Measurements from ENCODE around the gene RAPGEF6. TPM values are rescaled to one million over a fixed set of nuclear protein-coding genes. Genes with fewer than 3 reads are reported as not detected.
A peak's percentile ranks its signal among the peaks of the same experiment; 100 is the strongest.

Gene RAPGEF6
- total RNA-seq, 1 donor, result 15.6 TPM

GRCh38 chr5:131523500-131524185 lies 111.4 kb downstream of the RAPGEF6 start:
- Histone ChIP-seq H3K27me3 (ENCODE audit: insufficient read depth, low read length) (no peaks in the 10 kb centered on the region), H3K4me2 (ENCODE audit: insufficient read depth, low read length) (no peak overlapping the region), H3K4me1 (ENCODE audit: insufficient read depth, low read length) (peaks cover 4% of the 10 kb centered on the region), H3K27ac (ENCODE audit: low read depth, low read length) (no peak overlapping the region), H4K20me1 (ENCODE audit: insufficient read depth, low read length) (no peaks in the 10 kb centered on the region), H3K4me3 (ENCODE audit: insufficient read depth, low read length) (no peak overlapping the region), H3K36me3 (ENCODE audit: insufficient read depth, low read length) (no peaks in the 10 kb centered on the region), H3K79me2 (ENCODE audit: insufficient read depth, low read length) (no peaks in the 10 kb centered on the region), H2AFZ (ENCODE audit: low read length) (no peak overlapping the region), H3K9me3 (ENCODE audit: low read depth, low read length) (no peaks in the 10 kb centered on the region)
- DNase-seq (ENCODE audit: insufficient read length, low spot score, missing footprints), result no peak
- no peak for TF ChIP-seq CTCF (IDR thresholded peaks at IDR 0.05; ENCODE audit: extremely low read depth, low read depth, low read length)

- Histone ChIP-seq H3K27ac (ENCODE audit: low read depth, low read length) (peak overlapping the region; percentile 38), H3K36me3 (ENCODE audit: insufficient read depth, low read length) (no peaks in the 10 kb centered on the region), H4K20me1 (ENCODE audit: insufficient read depth, low read length) (no peaks in the 10 kb centered on the region), H3K9me3 (ENCODE audit: low read depth, low read length) (no peaks in the 10 kb centered on the region), H3K4me3 (ENCODE audit: insufficient read depth, low read length) (no peak overlapping the region), H3K79me2 (ENCODE audit: insufficient read depth, low read length) (no peaks in the 10 kb centered on the region), H2AFZ (ENCODE audit: low read length) (no peak overlapping the region), H3K4me1 (ENCODE audit: insufficient read depth, low read length) (peaks cover 4% of the 10 kb centered on the region), H3K27me3 (ENCODE audit: insufficient read depth, low read length) (no peaks in the 10 kb centered on the region), H3K4me2 (ENCODE audit: insufficient read depth, low read length) (no peak overlapping the region)
- TF ChIP-seq CTCF (IDR thresholded peaks at IDR 0.05; ENCODE audit: extremely low read depth, low read depth, low read length), result no peak
- peak; percentile 35 for DNase-seq (ENCODE audit: insufficient read length, low spot score, missing footprints)
Observed at GRCh38 chr5:131521252-131521651, 113.8 kb downstream of the RAPGEF6 start.

- Histone ChIP-seq H3K4me1 (ENCODE audit: insufficient read depth, low read length) (peaks cover 11% of the 10 kb centered on the region), H4K20me1 (ENCODE audit: insufficient read depth, low read length) (no peaks in the 10 kb centered on the region), H3K4me3 (ENCODE audit: insufficient read depth, low read length) (no peak overlapping the region), H3K27me3 (ENCODE audit: insufficient read depth, low read length) (no peaks in the 10 kb centered on the region), H2AFZ (ENCODE audit: low read length) (no peak overlapping the region), H3K9me3 (ENCODE audit: low read depth, low read length) (no peaks in the 10 kb centered on the region), H3K4me2 (ENCODE audit: insufficient read depth, low read length) (peak overlapping the region; percentile 40), H3K27ac (ENCODE audit: low read depth, low read length) (peak overlapping the region; percentile 15), H3K36me3 (ENCODE audit: insufficient read depth, low read length) (no peaks in the 10 kb centered on the region), H3K79me2 (ENCODE audit: insufficient read depth, low read length) (no peaks in the 10 kb centered on the region)
- no peak for TF ChIP-seq CTCF (IDR thresholded peaks at IDR 0.05; ENCODE audit: extremely low read depth, low read depth, low read length)
- DNase-seq (ENCODE audit: insufficient read length, low spot score, missing footprints), result no peak
Observed at GRCh38 chr5:131515348-131515747, 119.7 kb downstream of the RAPGEF6 start.

- H3K9me3 ChIP-seq (ENCODE audit: low read depth, low read length), result no peaks in the 10 kb centered on the region
- no peaks in the 10 kb centered on the region for H3K27me3 ChIP-seq (ENCODE audit: insufficient read depth, low read length)
- peaks cover 11% of the 10 kb centered on the region for H3K4me1 ChIP-seq (ENCODE audit: insufficient read depth, low read length)
- H3K27ac ChIP-seq (ENCODE audit: low read depth, low read length), result peak overlapping the region; percentile 15
- no peaks in the 10 kb centered on the region for H4K20me1 ChIP-seq (ENCODE audit: insufficient read depth, low read length)
- TF ChIP-seq CTCF (IDR thresholded peaks at IDR 0.05; ENCODE audit: extremely low read depth, low read depth, low read length), result no peak
- no peak overlapping the region for H3K4me3 ChIP-seq (ENCODE audit: insufficient read depth, low read length)
- no peaks in the 10 kb centered on the region for H3K36me3 ChIP-seq (ENCODE audit: insufficient read depth, low read length)
- no peaks in the 10 kb centered on the region for H3K79me2 ChIP-seq (ENCODE audit: insufficient read depth, low read length)
- DNase-seq (ENCODE audit: insufficient read length, low spot score, missing footprints), result peak; percentile 54
- H3K4me2 ChIP-seq (ENCODE audit: insufficient read depth, low read length), result peak overlapping the region; percentile 40
- H2AFZ ChIP-seq (ENCODE audit: low read length), result no peak overlapping the region
Observed at GRCh38 chr5:131514316-131515283, 120.4 kb downstream of the RAPGEF6 start.

Measured in osteoblast (primary cell).